Mesenchymal stem cell (in vitro differentiated cells and primary cell): ENCODE measurements around the gene HMOX1.

Experiments used
- DNase-seq: peaks from one replicate; pipeline ENCODE4 v3.0.0-alpha.2; 2013
- H2AFZ ChIP-seq: one replicate; pipeline ENCODE4 v1.6.1; 2013; ENCODE audit warnings: low read depth, mild to moderate bottlenecking, control low read depth, inconsistent platforms, low read length, moderate library complexity
- H2AK5ac ChIP-seq: 2 replicates; pipeline ENCODE4 v1.6.1; 2013; ENCODE audit warnings: low read length, moderate library complexity, mild to moderate bottlenecking, inconsistent platforms; ENCODE audit not compliant: severe bottlenecking
- H2BK120ac ChIP-seq: one replicate; pipeline ENCODE4 v1.6.1; 2013; ENCODE audit warnings: low read depth, mild to moderate bottlenecking, inconsistent platforms, low read length, moderate library complexity
- H2BK12ac ChIP-seq, 2 experiments: one replicate each; pipeline ENCODE4 v1.6.1; 2013; ENCODE audit warnings: inconsistent platforms in 2 of 2, low read length in 2 of 2, mild to moderate bottlenecking in 2 of 2, moderate library complexity in 2 of 2, control low read depth in 1 of 2
- H2BK15ac ChIP-seq: one replicate; pipeline ENCODE4 v1.6.1; 2013; ENCODE audit warnings: mild to moderate bottlenecking, low read depth, inconsistent platforms; ENCODE audit not compliant: poor library complexity, severe bottlenecking
- H2BK5ac ChIP-seq: 2 replicates; pipeline ENCODE4 v1.6.1; 2013; ENCODE audit warnings: low read depth, mild to moderate bottlenecking, low read length, control low read depth, inconsistent platforms; ENCODE audit not compliant: poor library complexity, severe bottlenecking
- H3K14ac ChIP-seq, 2 experiments: one replicate each; pipeline ENCODE4 v1.6.1; 2013; ENCODE audit warnings: inconsistent platforms in 2 of 2, low read length in 2 of 2, control low read depth in 1 of 2, mild to moderate bottlenecking in 1 of 2, moderate library complexity in 1 of 2
- H3K18ac ChIP-seq, 2 experiments: one replicate each; pipeline ENCODE4 v1.6.1; 2013; ENCODE audit warnings: inconsistent platforms in 2 of 2, low read length in 2 of 2, control low read depth in 1 of 2, low read depth in 1 of 2, mild to moderate bottlenecking in 1 of 2
- H3K23ac ChIP-seq, 2 experiments: one replicate each; pipeline ENCODE4 v1.6.1; 2013; ENCODE audit warnings: inconsistent platforms in 2 of 2, low read length in 2 of 2, mild to moderate bottlenecking in 2 of 2, moderate library complexity in 2 of 2, control low read depth in 1 of 2
- H3K27ac ChIP-seq: 2 replicates; pipeline ENCODE4 v1.5.1; 2013; ENCODE audit warnings: mild to moderate bottlenecking, moderate library complexity, low read length, control low read depth, inconsistent platforms; ENCODE audit not compliant: poor library complexity, severe bottlenecking
- H3K27me3 ChIP-seq, 2 experiments: 2 replicates each; pipeline versions ENCODE4 v1.6.1 to v1.7.0; 2013; ENCODE audit warnings: low read length in 2 of 2, mild to moderate bottlenecking in 2 of 2, moderate library complexity in 2 of 2, control low read depth in 1 of 2, inconsistent platforms in 1 of 2; ENCODE audit not compliant: control insufficient read depth in 1 of 2, insufficient read depth in 1 of 2
- H3K36me3 ChIP-seq, 2 experiments: 2 replicates each; pipeline versions ENCODE4 v1.6.1 to v1.7.0; 2013; ENCODE audit warnings: low read length in 2 of 2, control low read depth in 1 of 2, inconsistent platforms in 1 of 2, low read depth in 1 of 2, mild to moderate bottlenecking in 1 of 2; ENCODE audit not compliant: insufficient read depth in 2 of 2, control insufficient read depth in 1 of 2
- H3K4ac ChIP-seq, 2 experiments: one replicate each; pipeline ENCODE4 v1.6.1; 2013; ENCODE audit warnings: inconsistent platforms in 2 of 2, low read length in 2 of 2, mild to moderate bottlenecking in 2 of 2, moderate library complexity in 2 of 2, control low read depth in 1 of 2, low read depth in 1 of 2
- H3K4me1 ChIP-seq: 2 replicates; pipeline ENCODE4 v1.6.1; 2013; ENCODE audit warnings: low read depth, low read length, control low read depth; ENCODE audit not compliant: control insufficient read depth, insufficient read depth
- H3K4me2 ChIP-seq: 2 replicates; pipeline ENCODE4 v1.6.1; 2013; ENCODE audit warnings: low read length, mild to moderate bottlenecking, inconsistent platforms; ENCODE audit not compliant: poor library complexity, severe bottlenecking
- H3K4me3 ChIP-seq, 2 experiments: 2 replicates each; pipeline versions ENCODE4 v1.5.1 to v1.7.0; 2013; ENCODE audit warnings: low read length in 2 of 2, mild to moderate bottlenecking in 2 of 2, control low read depth in 1 of 2, low read depth in 1 of 2; ENCODE audit not compliant: insufficient read depth in 1 of 2
- H3K79me1 ChIP-seq: replicated peaks from 2 replicates; pipeline ENCODE4 v1.6.1; 2013; ENCODE audit warnings: mild to moderate bottlenecking, control low read depth, low read length, inconsistent platforms; ENCODE audit not compliant: poor library complexity, severe bottlenecking
- H3K9ac ChIP-seq: 2 replicates; pipeline ENCODE4 v1.7.0; 2013; ENCODE audit warnings: mild to moderate bottlenecking, low read length, moderate library complexity
- H3K9me3 ChIP-seq: 2 replicates; pipeline ENCODE4 v1.7.0; 2013; ENCODE audit warnings: mild to moderate bottlenecking, low read length; ENCODE audit not compliant: control insufficient read depth
- H4K8ac ChIP-seq: one replicate; pipeline ENCODE4 v1.6.1; 2013; ENCODE audit warnings: inconsistent platforms, mild to moderate bottlenecking, low read length, moderate library complexity
- H4K91ac ChIP-seq: one replicate; pipeline ENCODE4 v1.6.1; 2013; ENCODE audit warnings: mild to moderate bottlenecking, low read length, inconsistent platforms
- WGBS: methylation state at CpG from one replicate; pipeline ENCODE4 v1.1.7; 2013; ENCODE audit warnings: mixed read lengths; 5-methylcytosine and 5-hydroxymethylcytosine counted together

The HMOX1 gene

DNA sequence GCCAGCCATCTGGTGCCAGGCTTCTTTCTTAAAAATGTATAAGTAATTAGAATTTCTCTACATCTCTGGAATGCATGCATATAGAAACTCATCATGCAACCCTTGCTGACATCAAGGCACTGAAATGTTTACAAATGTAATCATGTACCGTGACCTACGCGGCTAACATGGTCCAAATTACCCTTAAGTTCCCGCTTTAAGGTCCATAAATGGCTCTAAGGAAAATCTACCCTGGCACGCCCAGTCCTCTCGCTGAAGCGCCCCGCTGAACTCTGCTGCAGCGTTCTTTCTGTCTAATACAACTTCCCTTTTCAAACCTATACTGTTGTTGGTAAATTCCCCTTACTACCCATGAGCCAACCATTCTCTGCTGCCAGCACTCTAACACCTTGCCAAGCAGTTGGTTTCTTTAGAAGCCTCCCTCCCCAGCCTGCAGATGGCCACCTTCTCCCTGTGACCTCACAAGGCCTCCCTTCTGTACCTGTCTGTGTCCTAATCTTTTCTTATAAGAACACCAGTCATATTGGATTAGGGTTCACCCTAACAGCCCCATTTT is 13.5 kb upstream of the HMOX1 start:
- H3K9me3 ChIP-seq: no peaks in the 10 kb centered on the region
- H2AK5ac ChIP-seq: no peak overlapping the region
- no peak overlapping the region for H3K4ac ChIP-seq
- H3K36me3 ChIP-seq: no peaks in the 10 kb centered on the region
- WGBS: 93% methylated on average over 9 of the region's 9 CpGs
- H3K79me1 ChIP-seq: no peaks in the 10 kb centered on the region
- no peak for DNase-seq
- no peak overlapping the region for H3K9ac ChIP-seq
- no peak overlapping the region for H3K27ac ChIP-seq
- no peak overlapping the region for H3K18ac ChIP-seq
- H2BK120ac ChIP-seq: no peak overlapping the region
- H4K8ac ChIP-seq: no peak overlapping the region
- H3K4me1 ChIP-seq: peaks cover 7% of the 10 kb centered on the region
- no peak overlapping the region for H3K4me3 ChIP-seq
- no peaks in the 10 kb centered on the region for H3K27me3 ChIP-seq
- H3K4me2 ChIP-seq: no peak overlapping the region
- no peak overlapping the region for H2BK12ac ChIP-seq
- H4K91ac ChIP-seq: no peak overlapping the region
- no peak overlapping the region for H2BK5ac ChIP-seq
- H3K14ac ChIP-seq: no peak overlapping the region
- no peak overlapping the region for H3K23ac ChIP-seq
- H2BK15ac ChIP-seq: no peak overlapping the region
- no peak overlapping the region for H2AFZ ChIP-seq

DNA sequence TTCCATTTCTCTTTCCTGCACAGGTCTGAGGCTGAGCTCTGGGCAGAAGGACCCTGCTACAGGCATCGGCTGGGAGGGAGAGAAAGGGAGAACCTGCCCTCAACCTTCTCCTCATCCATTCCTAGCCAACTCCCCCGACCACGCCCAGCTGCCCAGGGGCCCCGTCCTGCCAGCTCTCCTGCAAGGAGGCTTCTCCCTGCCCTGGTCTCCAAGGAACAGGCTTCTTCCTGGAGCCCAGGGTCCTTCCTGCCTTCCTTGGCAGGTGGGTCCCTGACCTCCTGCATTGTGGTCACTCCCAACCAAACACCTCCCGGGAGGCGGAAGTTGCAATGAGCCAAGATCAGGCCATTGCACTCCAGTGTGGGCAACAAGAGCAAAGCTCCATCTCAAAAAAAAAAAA is 12.5 kb upstream of the HMOX1 start:
- Histone ChIP-seq H3K9ac (no peak overlapping the region), H2BK5ac (no peak overlapping the region), H3K14ac (no peak overlapping the region), H3K4me2 (no peak overlapping the region), H3K23ac (no peak overlapping the region), H3K9me3 (no peaks in the 10 kb centered on the region), H2AFZ (no peak overlapping the region), H4K8ac (no peak overlapping the region), H3K36me3 (no peaks in the 10 kb centered on the region), H2BK15ac (no peak overlapping the region), H2BK12ac (peak overlapping the region in 1 of 2 experiments; percentile 84), H3K4me1 (peaks cover 5% of the 10 kb centered on the region), H3K27ac (no peak overlapping the region), H3K4me3 (no peak overlapping the region), H3K79me1 (no peaks in the 10 kb centered on the region), H3K27me3 (no peaks in the 10 kb centered on the region), H3K18ac (no peak overlapping the region), H4K91ac (no peak overlapping the region), H3K4ac (no peak overlapping the region), H2BK120ac (no peak overlapping the region), H2AK5ac (no peak overlapping the region)
- DNase-seq: no peak
- 94% methylated on average over 6 of the region's 6 CpGs for WGBS

DNA sequence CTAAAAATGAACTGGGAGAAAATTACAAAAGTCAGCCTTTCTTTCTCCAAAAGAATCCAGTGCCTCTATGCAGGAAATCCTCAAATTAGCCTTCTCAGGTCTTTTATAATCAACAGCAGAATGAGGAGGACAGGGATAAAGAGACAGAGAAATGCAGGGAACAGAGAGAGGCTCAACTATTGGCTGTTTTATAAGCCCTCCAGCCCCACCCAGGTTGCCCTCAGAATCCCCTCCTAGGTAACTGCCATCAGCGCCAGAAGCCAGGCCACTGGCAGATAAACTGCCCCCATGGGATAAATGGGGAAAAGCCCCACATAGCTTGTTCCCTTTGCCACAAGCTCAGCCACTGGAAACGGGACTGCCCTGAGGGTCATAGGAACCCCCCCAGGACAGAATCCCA is 10.9 kb upstream of the HMOX1 start:
- no peaks in the 10 kb centered on the region for H3K27me3 ChIP-seq
- 80% methylated on average over 2 of the region's 2 CpGs for WGBS
- no peak overlapping the region for H3K4me3 ChIP-seq
- H2BK15ac ChIP-seq: no peak overlapping the region
- no peak overlapping the region for H2BK5ac ChIP-seq
- H3K14ac ChIP-seq: no peak overlapping the region
- H3K18ac ChIP-seq: peak overlapping the region in 1 of 2 experiments; percentile 24
- no peak overlapping the region for H2AFZ ChIP-seq
- no peaks in the 10 kb centered on the region for H3K9me3 ChIP-seq
- H3K36me3 ChIP-seq: no peaks in the 10 kb centered on the region
- peak overlapping the region; percentile 7 for H2AK5ac ChIP-seq
- no peak overlapping the region for H3K27ac ChIP-seq
- H3K4me2 ChIP-seq: no peak overlapping the region
- no peak overlapping the region for H2BK12ac ChIP-seq
- no peak overlapping the region for H4K8ac ChIP-seq
- H3K79me1 ChIP-seq: no peaks in the 10 kb centered on the region
- H3K9ac ChIP-seq: peak overlapping the region; percentile 44
- no peak for DNase-seq
- H4K91ac ChIP-seq: peak overlapping the region; percentile 14
- no peak overlapping the region for H3K4ac ChIP-seq
- no peak overlapping the region for H3K23ac ChIP-seq
- H2BK120ac ChIP-seq: no peak overlapping the region
- peaks cover 5% of the 10 kb centered on the region for H3K4me1 ChIP-seq

DNA sequence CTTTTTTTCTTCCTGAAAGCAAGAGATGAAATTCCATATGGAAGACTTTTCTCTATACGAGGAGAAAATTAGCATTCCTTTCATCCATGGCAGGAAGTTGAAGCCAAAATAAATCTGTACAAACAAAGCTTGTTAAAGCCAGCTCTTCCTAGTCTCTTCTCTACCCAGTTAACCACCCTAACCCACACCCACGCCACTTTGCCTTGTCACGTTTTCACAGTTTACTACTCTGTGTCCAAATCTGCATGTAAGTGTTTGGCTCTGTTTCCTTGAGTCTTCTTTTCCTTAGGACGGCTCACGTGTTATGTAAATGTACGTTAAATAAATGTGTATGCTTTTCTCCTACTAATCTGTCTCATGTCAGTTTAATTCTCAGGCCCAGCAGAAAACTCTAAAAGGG is 7.1 kb upstream of the HMOX1 start:
- Histone ChIP-seq H3K23ac (no peak overlapping the region), H2BK120ac (peak overlapping the region; percentile 21), H3K18ac (no peak overlapping the region), H2BK12ac (peak overlapping the region in 1 of 2 experiments; percentile 18), H4K8ac (no peak overlapping the region), H2AK5ac (no peak overlapping the region), H2AFZ (no peak overlapping the region), H3K4me1 (peaks cover 10% of the 10 kb centered on the region), H3K9ac (no peak overlapping the region), H3K79me1 (no peaks in the 10 kb centered on the region), H3K27me3 (no peaks in the 10 kb centered on the region), H3K9me3 (no peaks in the 10 kb centered on the region), H3K4me2 (no peak overlapping the region), H3K36me3 (no peaks in the 10 kb centered on the region), H4K91ac (no peak overlapping the region), H3K14ac (no peak overlapping the region), H2BK5ac (no peak overlapping the region), H3K4ac (no peak overlapping the region), H3K4me3 (no peak overlapping the region), H2BK15ac (no peak overlapping the region), H3K27ac (no peak overlapping the region)
- DNase-seq: no peak
- 63% methylated on average over 2 of the region's 6 CpGs for WGBS
